ENCODE results near the gene YPEL5. TPM values are rescaled to one million over a fixed set of nuclear protein-coding genes. Genes with fewer than 3 reads are reported as not detected.
A peak's percentile ranks its signal among the peaks of the same experiment; 100 is the strongest.

The YPEL5 gene
- total and polyA plus RNA-seq, 2 experiments from 2014 or later, result 65.5 to 134 TPM

- H3K4me1 ChIP-seq (ENCODE audit: low read depth), result peaks cover 34% of the 10 kb centered on the region
- no peak overlapping the region for H3K4me3 ChIP-seq
- H3K27me3 ChIP-seq, result no peaks in the 10 kb centered on the region
- no peaks in the 10 kb centered on the region for H3K9me3 ChIP-seq (ENCODE audit: low read depth)
- TF ChIP-seq, protein P1, sequence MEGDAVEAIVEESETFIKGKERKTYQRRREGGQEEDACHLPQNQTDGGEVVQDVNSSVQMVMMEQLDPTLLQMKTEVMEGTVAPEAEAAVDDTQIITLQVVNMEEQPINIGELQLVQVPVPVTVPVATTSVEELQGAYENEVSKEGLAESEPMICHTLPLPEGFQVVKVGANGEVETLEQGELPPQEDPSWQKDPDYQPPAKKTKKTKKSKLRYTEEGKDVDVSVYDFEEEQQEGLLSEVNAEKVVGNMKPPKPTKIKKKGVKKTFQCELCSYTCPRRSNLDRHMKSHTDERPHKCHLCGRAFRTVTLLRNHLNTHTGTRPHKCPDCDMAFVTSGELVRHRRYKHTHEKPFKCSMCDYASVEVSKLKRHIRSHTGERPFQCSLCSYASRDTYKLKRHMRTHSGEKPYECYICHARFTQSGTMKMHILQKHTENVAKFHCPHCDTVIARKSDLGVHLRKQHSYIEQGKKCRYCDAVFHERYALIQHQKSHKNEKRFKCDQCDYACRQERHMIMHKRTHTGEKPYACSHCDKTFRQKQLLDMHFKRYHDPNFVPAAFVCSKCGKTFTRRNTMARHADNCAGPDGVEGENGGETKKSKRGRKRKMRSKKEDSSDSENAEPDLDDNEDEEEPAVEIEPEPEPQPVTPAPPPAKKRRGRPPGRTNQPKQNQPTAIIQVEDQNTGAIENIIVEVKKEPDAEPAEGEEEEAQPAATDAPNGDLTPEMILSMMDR (IDR thresholded peaks at IDR 0.05; ENCODE audit: low read depth, low read length), result peak; percentile 85
- no peaks in the 10 kb centered on the region for H3K36me3 ChIP-seq
- DNase-seq (ENCODE audit: low read depth in 1 of 2, low spot score in 1 of 2), result peak; percentile 86 to 87
- H3K27ac ChIP-seq, result no peak overlapping the region
Observed at GRCh38 chr2:30208453-30208852, 61.6 kb downstream of the YPEL5 start.

- H3K9me3 ChIP-seq (ENCODE audit: low read depth), result no peaks in the 10 kb centered on the region
- no peak overlapping the region for H3K27ac ChIP-seq
- TF ChIP-seq, protein P1 (IDR thresholded peaks at IDR 0.05; ENCODE audit: low read depth, low read length), result no peak
- no peak for DNase-seq (ENCODE audit: low read depth in 1 of 2, low spot score in 1 of 2)
- no peaks in the 10 kb centered on the region for H3K27me3 ChIP-seq
- no peaks in the 10 kb centered on the region for H3K36me3 ChIP-seq
- peaks cover 38% of the 10 kb centered on the region for H3K4me1 ChIP-seq (ENCODE audit: low read depth)
- H3K4me3 ChIP-seq, result no peak overlapping the region
Observed at GRCh38 chr2:30209227-30209626, 62.4 kb downstream of the YPEL5 start.

Other genes with a start within 250 kb of the YPEL5 start
- 0.88 and 4.3 TPM in 2 replicates for gene ALK, start 225.4 kb upstream of the YPEL5 start, total RNA-seq
- 1.2 and 1.8 TPM in 2 replicates for gene ALK, start 225.4 kb upstream of the YPEL5 start, polyA plus RNA-seq
- gene LBH, start 84.5 kb downstream of the YPEL5 start, total RNA-seq, result 1,389 and 2,258 TPM in 2 replicates
- 544 and 632 TPM in 2 replicates for gene LBH, start 84.5 kb downstream of the YPEL5 start, polyA plus RNA-seq